GM12801 (cell line): ENCODE data around the gene AUH.

ENCODE experiments used
- TF ChIP-seq, protein P1 (sequence below): IDR thresholded peaks from one replicate; pipeline ENCODE4 v1.5.1; 2011; ENCODE audit warnings: control low read depth; ENCODE audit not compliant: insufficient read length; ENCODE audit errors: extremely low read depth

Gene AUH

DNA sequence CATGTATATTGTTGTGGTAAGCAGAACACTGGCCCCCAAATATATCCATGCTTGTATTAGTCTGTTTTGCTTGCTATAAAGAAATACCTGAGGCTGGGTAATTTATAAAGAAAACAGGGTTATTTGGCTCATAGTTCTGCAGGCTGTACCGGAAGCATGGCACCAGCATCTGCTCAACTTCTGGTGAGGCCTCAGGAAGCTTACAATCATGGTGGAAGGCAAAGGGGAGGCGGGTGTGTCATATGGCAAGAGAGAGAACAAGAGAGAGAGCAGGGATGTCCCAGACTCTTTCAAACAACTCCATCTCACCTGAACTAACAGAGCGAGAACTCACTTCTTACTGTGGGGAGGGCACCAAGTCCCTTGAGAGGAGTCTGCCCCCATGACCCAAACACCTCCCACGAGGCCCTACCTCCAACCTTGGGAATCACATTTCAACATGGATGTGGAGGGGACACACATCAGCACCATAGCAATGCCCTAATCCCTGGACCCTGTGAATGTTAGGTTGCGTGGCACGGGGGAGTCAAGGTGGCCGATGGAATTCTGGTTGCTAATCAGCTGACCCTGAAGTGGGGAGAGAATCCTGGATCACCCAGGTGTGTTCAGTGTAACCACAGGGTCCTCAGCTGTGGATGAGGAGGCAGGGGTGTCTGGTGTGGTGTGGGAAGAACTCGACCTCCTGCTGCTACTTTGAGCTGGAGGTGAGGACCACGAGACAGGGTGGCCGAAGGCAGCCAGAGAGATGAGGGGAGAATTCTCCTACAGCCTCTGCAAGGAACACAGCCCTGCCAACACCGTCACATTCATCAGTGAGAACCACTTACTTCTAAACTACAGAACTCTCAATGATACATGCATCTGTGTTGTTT lies 172.8 kb downstream of the AUH start:
- TF ChIP-seq, protein P1, sequence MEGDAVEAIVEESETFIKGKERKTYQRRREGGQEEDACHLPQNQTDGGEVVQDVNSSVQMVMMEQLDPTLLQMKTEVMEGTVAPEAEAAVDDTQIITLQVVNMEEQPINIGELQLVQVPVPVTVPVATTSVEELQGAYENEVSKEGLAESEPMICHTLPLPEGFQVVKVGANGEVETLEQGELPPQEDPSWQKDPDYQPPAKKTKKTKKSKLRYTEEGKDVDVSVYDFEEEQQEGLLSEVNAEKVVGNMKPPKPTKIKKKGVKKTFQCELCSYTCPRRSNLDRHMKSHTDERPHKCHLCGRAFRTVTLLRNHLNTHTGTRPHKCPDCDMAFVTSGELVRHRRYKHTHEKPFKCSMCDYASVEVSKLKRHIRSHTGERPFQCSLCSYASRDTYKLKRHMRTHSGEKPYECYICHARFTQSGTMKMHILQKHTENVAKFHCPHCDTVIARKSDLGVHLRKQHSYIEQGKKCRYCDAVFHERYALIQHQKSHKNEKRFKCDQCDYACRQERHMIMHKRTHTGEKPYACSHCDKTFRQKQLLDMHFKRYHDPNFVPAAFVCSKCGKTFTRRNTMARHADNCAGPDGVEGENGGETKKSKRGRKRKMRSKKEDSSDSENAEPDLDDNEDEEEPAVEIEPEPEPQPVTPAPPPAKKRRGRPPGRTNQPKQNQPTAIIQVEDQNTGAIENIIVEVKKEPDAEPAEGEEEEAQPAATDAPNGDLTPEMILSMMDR: no peak

DNA sequence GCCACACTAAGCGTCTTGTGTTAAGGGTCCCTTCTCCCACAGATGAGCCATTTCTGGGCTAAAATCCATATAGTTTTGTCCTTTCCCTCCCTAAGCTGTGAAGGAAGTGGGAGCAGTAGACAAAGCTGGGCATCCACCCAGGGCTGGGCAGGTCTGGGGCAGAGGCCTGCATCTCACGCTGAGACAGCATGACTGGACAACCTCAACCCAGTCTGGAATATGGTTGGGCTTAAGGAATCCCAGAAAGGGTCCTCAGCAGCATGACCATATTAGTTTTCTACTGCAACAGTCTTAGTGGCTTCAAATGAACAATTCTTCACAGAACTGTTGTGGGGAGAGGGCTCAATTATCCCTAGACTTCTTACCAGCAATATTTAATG lies 173.8 kb downstream of the AUH start:
- TF ChIP-seq, protein P1: no peak

DNA sequence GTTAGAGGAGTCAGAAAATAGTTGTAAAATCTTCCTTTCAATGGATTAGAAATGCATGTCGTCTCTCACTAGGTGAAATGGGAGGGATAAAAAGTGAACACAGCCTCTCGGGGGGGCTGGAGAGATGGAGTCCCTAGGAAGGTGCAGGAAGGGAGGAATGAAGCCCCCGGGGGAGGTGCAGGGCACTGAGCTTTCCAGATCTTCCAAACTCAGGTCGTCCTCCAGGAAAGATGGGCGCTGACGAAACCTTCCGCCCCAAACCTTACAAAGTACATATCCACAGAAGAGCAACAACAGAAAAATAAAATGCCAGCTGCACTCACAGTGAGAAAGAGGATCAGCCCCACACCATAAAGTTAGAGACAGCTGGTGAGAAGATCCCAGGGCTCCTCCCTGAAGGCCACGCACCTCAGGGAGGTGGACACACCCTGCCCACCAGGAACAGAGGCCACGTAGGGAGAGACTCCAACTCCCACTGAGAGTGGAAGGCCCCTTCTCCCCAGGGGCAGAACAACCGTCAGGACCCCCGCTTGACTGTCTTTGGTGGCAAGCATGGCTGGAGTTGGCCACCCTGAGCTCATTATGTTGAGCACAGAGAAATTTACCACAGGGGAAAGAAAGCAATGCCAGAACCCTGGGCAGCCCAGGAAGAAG lies 174.3 kb downstream of the AUH start:
- TF ChIP-seq, protein P1: no peak

DNA sequence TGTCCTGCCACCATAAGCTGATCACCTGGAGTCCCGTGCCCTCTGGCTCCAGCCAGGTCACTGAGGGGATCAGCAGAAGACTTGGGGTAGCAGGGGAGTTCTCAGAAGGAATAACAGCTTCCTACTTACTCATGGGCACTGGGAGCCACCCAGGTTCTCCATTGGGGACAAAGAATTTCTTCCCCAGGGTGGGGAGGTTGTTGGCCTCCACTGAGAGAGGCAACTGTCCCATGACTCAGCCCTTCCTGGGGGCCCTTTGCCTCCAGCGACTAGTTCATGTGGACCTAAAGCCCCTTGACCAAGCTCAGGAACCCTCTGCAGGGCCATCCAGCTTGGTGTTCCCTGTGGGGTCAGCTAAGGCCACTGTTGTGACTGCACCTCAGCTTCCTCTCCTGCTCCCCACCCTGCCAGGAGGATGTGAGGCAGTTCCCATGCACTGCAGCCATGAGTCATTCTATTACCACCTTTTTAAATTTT lies 175.0 kb downstream of the AUH start:
- TF ChIP-seq, protein P1: no peak

DNA sequence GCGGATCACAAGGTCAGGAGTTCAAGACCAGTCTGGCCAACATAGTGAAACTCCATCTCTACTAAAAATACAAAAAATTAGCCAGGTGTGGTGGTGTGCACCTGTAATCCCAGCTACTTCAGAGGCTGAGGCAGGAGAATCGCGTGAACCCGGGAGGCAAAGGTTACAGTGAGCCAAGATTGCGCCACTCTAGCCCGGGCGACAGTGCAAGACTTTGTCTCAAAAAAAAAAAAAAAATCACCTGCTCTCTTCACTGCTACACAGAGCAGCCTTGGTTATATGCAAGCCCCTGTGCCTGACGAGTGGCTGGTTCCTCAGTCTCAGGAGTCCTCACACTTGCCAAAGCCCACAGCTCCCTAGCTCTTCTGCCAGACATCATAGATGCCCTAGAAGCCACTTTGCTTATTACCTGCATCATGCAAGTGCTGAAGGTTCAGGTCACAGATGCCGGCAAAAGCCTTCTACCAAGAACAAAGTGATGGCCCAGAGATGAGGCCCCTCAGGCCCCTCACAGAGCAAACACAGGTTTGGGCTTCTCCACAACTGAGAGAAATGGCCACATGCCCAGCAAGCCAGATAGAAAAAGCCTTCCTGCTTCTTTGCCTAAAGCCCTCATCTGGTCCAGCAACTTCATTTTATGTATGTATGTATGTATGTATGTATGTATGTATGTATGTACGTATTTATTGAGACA lies 176.4 kb downstream of the AUH start:
- TF ChIP-seq, protein P1: no peak

DNA sequence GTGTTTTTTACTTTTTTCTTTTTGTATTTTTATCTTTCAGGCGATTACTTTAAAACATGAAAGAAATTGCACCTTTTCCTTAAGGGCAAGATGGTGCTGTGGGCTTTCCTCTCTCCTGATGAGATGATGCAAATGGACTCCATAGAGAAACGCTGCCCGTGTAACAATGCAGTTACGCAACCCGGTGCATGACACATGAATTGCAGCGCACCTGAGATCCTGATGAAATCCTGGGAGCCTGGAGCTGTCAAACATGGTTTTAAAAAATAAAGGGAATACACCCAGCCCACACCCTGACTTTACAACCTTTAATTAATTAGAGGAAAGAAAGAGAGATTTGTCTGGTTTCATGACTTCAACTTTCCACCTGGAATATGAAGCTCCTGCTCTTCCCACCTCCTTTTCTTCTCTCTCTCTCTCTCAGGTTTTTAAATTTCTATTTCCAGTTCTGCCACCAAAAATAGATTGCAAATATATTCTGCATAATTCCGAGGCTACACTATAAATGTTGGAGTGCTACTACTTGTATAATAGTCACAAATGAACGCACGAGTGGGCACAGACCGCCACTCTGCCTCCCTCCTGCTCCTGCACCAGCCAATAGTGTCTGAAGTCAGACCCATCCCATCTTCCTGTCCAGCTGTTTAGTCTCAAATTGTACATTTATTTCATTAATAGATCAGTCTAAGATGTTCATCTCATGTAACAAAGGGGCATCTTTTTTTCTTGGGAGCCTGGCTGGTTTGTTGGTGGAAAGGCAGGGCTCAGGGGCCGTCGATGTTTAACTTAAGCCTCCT lies 179.1 kb downstream of the AUH start:
- TF ChIP-seq, protein P1: no peak
